ENCODE data around the gene PRKAR1B.
"Not testable (repeated sequence)": the region's sequence is repeated elsewhere in the genome, so short reads cannot be mapped to it uniquely, and the experiment has no call there.

The PRKAR1B gene

DNA sequence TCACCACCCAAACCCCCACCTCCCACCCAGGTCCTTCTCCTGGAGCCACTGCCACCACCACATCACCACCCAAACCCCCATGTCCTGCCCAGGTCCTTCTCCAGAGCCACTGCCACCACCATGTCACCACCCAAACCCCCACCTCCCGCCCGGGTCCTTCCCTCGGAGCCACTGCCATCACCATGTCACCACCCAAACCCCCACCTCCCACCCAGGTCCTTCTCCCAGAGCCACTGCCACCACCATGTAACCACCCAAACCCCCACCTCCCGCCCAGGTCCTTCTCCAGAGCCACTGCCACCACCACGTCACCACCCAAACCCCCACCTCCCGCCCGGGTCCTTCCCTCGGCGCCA lies 175.5 kb downstream of the PRKAR1B start:
- not testable (repeated sequence) for DNase-seq

GRCh38 chr7:550881-551614 lies 176.0 kb downstream of the PRKAR1B start:
- no peak for DNase-seq

- no peak for DNase-seq
Measured at GRCh38 chr7:549891-550625, 177.0 kb downstream of the PRKAR1B start.

- no peak for DNase-seq
Measured at GRCh38 chr7:549066-549890, 177.8 kb downstream of the PRKAR1B start.

- DNase-seq: no peak
Measured at GRCh38 chr7:548401-548800, 178.7 kb downstream of the PRKAR1B start.

GRCh38 chr7:545470-545869 lies 181.6 kb downstream of the PRKAR1B start:
- DNase-seq: no peak

DNA sequence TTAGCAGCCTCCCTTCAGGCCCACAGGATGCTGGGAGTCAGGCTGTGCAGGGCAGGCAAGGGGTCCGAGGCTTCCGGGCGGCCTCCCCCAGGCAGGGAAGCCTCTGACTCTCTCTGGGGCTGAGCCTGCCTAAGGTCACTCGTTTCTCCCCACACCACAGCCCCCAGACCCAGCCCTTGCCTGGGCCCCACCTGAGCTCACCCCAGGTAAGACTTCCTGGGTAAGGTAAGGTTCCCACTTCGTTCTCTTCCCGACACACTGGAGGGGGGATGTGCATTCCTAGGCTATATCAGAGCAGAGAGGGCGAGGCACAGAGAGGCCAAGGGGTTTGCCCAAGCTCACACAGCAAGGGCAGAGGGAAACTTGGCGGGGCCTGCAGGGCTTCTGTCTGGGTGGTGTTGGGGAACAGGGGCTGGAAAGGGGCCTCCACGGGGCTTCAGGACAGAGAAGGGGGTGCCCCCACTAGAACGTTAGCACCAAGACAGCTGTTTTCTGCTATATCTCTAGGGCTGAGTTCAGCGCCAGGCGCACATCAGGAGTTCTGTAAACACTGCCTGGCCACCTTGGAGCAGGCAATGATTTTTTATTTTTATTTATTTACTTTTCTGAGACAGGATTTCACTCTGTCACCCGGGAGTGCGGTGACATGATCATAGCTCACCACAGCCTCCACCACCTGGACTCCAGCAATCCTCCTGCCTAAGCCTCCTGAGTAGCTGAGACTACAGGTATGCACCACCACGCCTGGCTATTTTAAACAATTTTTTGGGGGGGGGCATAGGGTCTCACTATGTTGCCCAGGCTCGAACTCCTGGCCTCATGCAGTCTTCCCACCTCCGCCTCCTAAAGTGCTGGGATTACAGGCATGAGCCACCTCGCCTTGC lies 182.5 kb downstream of the PRKAR1B start:
- no peak for DNase-seq

DNA sequence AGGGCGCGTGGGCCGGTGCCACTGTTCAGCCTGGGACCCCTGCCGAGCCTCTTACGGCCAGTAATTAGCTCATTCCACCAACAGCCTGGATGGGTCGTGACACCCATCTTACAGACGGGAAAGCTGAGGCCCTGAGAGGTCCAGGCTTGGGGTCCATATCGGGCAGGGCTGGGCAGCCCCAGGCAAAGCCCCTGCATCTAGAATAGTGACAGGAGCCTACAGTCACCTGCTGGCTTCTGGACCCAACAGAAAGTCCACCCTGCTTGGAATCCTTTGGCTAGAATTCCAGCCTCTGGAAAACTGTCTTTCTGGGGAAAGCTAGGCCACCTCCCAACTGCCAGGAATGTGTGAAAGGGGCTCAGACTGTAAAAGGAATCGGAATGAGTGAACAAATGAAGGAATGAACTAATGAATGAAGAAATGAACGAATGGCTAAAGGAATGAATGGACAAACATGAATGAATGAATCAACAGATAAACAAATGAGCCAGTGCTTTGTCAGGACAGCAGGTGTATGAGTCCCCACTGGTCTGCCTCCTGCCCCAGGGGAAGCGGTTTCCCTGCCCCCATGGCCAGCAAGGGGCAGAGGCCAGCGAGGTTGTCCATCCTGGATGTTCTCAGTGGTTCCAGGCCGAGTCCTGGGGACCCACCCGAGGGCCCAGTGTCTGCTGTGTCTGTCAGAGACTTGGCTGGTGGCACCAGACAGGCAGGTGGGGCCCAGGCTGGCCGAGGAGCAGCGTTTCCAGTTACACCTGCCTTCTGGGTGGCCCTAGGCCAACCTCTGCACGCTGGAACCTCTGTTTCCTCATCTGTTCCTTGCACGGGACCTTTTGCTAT lies 183.4 kb downstream of the PRKAR1B start:
- no peak for DNase-seq

- DNase-seq: no peak
Measured at GRCh38 chr7:542713-543500, 184.2 kb downstream of the PRKAR1B start.

- DNase-seq: no peak
Measured at GRCh38 chr7:542131-542712, 184.9 kb downstream of the PRKAR1B start.

DNA sequence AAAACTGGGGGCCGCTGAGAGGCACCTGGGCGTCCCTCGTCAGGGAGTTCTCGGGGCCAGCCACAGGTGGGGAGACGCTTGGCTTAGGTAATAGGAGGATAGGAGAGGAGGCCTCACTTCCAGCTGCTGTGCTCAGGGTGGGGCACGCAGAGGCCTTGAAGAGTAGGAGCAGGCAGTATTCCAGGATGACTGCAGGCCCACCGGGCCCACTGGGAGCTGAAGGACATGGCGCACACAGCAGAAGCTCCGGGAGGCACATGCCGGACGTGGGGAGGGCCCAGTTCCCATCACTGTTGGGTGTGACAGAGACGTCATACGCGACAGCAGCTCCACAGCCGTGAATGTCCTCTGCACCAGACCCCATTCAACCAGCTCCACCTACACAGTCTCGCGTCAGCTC lies 185.4 kb downstream of the PRKAR1B start:
- no peak for DNase-seq

- DNase-seq: no peak
Measured at GRCh38 chr7:540997-541396, 186.1 kb downstream of the PRKAR1B start.

- no peak for DNase-seq
Measured at GRCh38 chr7:540579-540978, 186.5 kb downstream of the PRKAR1B start.

DNA sequence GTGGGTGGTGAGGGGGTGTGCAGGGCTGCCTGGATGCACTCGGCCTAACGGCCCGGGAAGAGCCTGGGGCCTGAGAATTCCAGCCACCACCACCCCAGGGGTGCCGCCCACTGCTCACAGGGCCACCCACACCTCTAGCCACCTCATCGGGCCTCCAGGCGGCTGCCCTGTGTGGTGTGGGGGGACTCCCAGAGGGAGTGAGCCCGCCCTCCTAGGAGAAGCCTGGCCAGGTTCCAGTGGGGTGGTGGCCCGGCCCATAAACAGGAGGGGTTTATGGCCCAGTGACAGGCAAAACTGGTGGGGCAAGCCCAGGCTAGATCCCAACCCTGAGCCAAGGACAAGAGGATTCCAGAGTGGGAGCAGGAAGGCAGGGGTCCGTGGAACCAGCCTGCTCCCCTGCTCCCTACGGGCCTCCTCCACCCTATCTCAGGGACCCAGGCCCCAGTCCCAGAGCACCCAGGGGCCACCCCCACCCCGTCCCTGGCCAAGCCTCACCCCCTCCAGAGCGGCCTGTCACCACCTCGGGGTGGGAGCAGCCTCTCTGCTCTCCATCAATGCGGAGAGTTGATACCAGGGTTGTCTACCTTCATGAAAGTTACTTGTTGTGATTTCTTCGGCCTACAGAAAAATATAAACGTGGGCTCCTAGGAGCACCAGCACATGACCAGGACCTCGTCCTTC lies 187.2 kb downstream of the PRKAR1B start:
- no peak for DNase-seq

- no peak for DNase-seq
Measured at GRCh38 chr7:538764-539685, 188.1 kb downstream of the PRKAR1B start.

- no peak for DNase-seq
Measured at GRCh38 chr7:537911-538634, 189.0 kb downstream of the PRKAR1B start.

DNA sequence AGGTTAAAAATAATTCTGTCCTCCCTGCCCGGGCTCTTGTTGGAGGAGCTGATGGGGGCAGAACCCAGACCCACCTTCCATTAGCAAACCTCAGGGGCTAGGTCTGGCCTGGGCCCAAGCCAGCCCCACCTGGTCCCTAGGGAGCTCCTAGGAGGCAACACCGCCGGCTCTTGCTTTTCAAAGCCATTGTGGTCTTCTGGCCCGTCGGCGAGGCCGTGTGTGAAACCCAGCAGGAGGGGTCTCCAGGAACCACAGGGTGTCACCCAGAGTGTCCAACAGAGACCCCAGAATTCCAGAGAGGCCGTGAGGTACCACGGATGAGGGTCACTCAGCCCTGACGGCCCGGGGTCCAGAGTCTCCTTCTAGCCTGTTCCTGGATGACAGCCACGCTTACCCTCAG lies 190.8 kb downstream of the PRKAR1B start:
- no peak for DNase-seq

GRCh38 chr7:534959-535358 lies 192.1 kb downstream of the PRKAR1B start:
- DNase-seq: no peak
